NCI-H1694 treated with DMSO at 0.1 percent for 48 hours (cell line): Measurements from ENCODE around the gene SAMHD1.
A peak's percentile ranks its signal among the peaks of the same experiment; 100 is the strongest.
"Not testable (repeated sequence)": the region's sequence is repeated elsewhere in the genome, so short reads cannot be mapped to it uniquely, and the experiment has no call there.

Source experiments
- DNase-seq: peaks from one replicate; lab custom pipeline; 2025; lab: John Stamatoyannopoulos, UW

Gene SAMHD1

DNA sequence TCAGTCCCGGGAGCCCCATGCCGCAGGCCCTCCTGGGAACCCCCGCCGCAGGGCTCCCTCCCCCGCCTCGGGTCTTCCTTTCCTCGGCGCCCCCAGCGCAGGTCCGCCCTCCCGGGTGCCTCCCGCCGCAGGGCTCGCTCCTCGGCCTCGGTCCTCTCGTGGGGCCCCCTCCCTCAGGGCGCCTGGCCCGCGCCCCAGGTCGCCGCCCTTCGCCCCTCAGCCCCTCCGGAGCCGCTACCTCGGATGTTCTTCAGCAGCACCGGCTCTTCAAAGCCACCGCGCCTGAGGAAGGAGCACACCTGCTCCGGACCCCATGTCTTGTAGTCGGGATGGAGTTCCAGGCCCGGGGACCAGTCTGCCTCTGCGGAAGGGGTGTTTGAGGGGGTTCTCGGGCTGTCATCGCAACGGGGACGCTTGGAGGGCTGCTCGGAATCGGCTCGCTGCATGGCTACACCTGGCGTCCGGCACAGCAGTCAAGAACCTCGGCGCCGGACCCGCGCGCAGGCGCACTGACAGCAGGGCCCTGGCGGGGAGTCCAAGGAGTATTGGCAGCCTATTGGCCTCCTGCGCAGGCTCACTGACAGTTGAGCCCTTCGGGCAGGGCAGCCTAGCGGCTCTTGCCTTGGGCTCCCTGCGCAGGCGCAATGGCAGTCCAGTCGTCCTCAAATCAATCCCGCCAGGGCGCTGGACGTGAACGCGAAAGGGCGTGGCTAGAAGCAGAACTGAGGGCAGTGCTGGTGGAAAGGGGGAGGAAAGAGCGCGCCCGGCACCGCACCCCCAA lies at the start of gene SAMHD1:
SAMHD1 (minus strand) TSS at position 511 of the 781 bp plus-strand sequence; CDS start at position 446, 65 bp downstream.
- DNase-seq, result peak; percentile 67

DNA sequence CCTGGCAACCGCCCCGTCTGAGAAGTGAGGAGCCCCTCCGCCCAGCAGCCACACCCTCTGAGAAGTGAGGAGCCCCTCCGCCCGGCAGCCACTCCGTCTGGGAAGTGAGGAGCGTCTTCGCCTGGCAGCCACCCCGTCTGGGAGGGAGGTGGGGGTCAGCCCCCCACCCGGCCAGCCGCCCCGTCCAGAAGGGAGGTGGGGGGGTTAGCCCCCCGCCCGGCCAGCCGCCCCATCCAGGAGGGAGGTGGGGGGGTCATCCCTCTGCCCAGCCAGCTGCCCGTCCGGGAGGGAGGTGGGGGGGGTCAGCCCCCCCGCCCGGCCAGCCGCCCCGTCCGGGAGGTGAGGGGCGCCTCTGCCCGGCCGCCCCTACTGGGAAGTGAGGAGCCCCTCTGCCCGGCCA lies 48.7 kb upstream of the SAMHD1 start:
- not testable (repeated sequence) for DNase-seq

DNA sequence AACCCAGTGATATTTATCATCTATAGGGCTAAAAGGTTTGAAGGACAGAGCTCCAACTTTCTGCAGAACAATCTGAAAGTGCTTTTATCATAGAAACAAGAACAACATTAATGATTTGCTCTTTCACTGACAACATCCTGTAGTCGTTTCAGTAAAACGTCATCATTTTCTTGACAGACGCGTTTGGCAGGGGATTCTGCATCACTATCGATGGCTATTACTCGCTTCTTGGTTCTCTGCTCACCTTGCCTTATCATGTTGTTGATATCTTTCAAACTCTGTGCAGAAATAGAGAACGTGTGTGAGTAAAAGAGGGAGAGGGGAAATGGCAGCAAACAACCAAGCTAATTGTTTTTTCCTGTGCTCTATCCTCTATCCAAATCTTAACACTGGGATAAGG lies 47.1 kb upstream of the SAMHD1 start:
- no peak for DNase-seq

DNA sequence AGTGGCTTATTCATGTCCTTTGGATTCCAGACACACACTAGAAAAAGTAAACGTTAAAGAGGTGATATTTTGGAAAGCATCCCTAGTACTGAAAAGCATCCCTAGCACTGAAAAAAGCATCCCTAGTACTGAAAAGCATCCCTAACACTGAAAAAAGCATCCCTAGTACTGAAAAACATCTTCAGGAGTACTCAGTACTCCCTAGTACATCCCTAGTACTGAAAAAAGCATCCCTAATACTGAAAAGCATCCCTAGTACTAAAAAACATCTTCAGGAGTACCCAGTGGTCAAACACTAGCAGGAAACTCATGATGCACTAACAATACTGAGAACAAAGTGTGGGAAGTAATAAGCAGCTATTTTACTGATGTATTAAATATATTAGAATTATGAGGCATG lies 45.6 kb upstream of the SAMHD1 start:
- no peak for DNase-seq

DNA sequence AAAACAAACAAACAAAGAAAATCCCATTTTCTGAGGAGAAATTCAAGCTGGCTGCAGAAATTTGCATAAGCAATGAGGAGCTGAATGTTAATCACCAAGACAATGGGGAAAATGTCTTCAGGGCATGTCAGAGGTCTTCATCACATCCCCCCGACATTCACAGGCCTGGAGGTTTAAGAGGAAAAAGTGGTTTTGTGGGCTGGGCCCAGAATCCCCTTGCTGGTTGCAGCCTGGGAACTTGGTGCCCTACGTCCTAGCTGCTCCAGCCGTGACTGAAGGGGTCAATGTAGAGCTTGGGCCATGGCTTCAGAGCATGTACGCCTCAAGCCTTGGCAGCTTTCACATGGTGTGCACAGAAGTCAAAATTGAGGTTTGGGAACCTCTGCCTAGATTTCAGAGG lies 42.7 kb upstream of the SAMHD1 start:
- DNase-seq, result not testable (repeated sequence)

DNA sequence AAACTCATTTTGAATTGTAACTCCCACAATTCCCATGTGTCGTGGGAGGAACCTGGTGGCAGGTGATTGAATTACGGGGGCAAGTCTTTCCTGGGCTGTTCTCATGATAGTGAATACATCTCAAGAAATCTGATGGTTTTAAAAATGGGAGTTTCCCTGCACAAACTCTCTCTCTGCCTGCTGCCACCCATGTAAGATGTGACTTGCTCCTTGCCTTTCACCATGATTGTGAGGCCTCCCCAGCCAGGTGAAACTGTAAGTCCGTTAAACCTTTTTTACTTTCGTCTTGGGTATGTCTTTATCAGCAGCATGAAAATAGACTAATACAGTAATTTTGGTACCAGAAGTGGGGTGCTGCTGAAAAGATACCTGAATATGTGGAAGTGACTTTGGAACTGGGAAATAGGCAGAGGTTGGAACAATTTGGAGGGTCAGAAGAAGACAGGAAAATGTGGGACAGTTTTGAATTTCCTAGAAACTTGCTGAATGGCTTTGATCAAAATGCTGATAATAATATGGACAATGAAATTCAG lies 41.4 kb upstream of the SAMHD1 start:
- DNase-seq, result no peak

DNA sequence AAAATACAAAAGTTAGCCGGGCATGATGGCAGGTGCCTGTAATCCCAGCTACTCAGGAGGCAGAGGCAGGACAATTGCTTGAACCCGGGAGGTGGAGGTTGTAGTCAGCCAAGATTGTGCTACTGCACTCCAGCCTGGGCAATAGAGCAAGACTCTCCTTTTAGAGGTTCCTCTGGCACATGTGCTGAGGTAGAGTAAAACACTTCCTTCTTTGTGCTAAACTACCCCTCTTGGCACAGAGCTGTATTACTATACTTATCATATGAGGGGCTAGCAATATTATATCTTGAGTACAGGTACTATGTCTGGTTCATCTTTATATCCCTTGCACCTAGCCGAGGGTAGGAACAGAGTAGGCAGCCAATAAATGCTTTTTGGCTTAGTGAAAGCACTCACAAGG lies 40.2 kb upstream of the SAMHD1 start:
- no peak for DNase-seq

DNA sequence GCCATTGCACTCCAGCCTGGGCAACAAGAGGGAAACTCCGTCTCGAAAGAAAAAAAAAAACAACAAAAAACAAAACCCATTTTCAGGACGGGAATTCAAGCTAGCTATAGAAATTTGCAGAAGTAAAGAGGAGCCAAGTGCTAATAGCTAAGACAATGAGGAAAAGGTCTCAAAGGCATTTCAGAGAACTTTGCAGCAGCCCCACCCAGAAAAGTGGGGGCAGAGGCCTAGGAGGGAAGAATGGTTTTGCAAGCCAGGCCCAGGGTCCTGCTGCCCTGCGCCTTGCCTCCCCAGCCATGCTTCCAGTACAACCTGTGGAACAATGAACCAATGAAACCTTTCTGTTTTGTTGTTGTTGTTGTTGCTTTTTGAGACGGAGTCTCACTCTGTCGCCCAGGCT lies 38.3 kb upstream of the SAMHD1 start:
- DNase-seq, result no peak

DNA sequence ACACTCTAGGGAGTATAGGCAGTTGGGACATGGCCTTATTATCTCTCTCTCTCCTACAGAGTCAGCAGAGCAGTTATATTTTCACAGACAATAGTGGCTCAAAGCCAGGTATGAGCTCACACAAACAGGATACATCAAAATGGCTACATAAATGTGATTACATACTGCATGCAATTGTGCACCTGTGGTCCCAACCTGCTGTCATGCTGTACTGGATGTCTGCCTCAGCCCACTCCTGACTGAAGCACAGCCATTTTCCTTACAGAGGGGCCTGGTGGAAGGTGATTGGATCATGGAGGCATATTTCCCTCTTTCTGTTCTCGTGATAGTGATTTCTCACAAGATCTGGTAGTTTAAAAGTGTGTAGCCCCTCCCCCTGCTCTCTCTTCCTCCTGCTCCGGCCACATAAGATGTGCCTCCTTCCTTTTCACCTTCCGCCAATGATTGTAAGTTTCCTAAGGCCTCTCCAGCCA lies 37.0 kb upstream of the SAMHD1 start:
- no peak for DNase-seq

DNA sequence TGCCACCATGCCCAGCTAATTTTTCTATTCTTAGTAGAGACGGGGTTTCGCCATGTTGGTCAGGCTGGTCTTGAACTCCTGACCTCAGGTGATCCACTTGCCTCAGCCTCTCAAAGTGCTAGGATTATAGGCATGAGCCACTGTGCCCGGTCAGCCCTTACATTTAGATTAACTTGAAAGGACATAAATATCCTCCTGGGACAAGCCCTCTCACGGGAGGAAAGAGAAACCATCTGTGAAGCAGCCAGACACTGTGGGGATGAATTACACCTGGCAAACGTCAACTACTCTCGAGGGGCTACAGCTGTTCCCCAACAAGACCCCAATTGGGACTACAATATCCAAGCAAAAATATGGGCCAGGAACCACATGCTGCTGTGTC lies 32.7 kb upstream of the SAMHD1 start:
- no peak for DNase-seq

DNA sequence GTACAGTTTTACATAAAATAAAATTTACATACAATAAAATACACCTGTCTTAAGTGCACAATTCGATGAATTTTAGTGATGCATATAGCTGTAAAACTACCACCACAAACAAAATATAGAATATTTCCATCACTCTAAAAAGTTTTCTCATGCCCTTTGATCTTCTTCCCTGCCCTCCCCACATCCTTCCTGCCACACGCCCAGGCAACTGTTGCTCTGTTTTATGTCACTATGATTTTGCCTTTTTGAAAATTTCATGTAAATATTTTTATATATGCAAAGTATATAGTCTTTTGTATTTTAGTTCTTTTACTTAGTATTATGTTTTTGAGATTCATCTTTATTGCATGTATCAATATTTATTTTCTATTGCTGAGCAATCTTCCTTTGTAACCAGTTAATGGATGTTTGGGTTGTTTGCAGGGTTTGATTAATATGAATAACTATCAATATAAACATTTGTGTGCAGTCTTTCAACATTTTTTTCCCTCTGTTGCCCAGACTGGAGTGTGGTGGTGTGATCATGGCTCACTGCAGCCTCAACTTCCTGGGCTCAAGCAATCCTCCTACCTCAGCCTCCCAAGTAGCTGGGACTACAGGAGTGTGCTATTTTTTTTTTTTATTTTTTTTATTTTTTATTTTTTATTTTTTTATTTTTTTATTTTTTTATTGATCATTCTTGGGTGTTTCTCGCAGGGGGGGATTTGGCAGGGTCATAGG lies 23.8 kb upstream of the SAMHD1 start:
- DNase-seq, result no peak

DNA sequence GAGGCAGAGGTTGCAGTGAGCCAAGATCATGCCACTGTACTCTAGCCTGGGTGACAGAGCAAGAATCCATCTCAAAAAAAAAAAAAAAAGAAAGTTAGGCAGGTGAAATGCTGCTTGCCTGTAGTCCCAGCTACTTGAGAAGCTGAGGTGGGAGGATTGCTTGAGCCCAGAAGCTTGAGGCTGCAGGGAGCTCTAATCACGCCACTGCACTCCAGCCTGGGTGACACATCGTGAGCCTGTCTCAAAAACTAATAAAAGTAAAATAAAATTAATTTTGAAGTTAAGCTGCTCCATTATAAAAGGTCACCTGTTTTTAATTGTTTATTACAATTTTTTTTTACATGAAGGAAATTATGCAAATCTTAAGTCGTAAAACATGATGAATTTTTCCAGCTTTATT lies 23.2 kb upstream of the SAMHD1 start:
- no peak for DNase-seq

DNA sequence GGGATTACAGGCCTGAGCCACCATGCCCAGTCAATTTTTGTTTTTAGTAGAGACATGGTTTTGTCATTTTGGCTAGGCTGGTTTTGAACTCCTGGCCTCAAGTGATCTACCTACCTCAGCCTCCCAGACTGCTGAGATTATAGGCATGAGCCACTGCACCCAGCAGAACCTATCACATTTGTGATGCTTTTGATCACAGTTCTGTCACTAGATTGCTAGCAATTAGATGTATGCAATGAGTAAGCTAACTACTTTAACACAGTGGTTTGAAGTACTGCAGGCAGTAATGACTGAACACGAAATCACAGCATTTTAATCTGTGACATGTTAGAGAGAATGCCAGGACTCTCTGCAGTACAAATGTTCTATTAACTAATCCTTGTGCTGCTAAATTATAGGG lies 19.6 kb upstream of the SAMHD1 start:
- DNase-seq, result no peak

DNA sequence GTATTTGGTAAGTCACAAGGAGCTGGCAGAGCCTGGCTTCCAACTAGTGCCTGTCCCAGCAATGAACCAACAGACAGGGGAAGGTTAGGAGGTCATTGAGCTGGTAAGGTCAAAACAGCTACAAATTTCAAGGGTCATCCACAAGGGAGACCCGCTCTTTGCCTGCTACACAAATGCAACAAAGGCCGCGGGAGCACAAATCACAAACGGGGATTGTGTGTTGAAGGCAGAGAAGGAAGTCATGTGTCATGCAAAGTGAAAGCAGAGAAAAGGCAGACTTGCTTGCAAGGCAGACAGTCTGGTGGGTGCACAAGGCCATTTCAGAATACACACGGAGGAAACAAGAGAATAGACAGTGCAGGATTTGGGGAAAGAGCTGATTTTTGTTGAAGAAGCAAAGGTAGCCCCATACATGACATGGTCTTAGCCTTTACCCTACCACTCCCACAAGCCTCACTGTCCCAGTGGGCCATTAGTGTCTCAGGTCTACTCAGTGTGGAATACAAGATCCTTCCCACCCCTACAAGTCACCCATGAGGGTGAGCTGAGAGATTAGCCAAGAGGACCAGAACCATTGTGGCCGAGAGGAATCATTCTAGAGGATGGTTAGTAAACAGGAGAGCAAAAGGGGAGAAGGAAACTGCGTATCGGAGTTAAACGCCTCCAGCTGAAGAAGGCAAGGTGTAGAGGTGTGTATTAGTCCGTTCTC lies 18.1 kb upstream of the SAMHD1 start:
- DNase-seq, result no peak

DNA sequence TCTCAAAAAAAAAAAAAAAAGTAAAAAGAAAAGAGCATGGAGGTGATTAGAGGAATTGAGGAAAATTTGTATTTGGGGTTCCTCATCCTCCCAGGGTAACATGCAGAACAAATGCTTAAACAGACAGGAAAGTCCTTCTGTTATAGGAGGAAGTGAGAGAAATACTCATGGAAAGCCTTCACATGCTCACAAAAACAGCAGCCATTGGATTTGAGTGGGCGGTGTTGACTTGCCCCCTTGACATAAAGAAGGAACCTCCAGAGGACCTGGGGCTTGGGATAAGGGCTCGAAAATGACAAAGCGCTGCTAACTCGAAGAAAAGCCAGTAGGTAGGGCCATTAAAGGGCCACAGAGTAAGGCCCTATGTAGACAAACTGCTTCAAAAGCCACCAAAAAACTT lies 17.5 kb upstream of the SAMHD1 start:
- DNase-seq, result no peak

DNA sequence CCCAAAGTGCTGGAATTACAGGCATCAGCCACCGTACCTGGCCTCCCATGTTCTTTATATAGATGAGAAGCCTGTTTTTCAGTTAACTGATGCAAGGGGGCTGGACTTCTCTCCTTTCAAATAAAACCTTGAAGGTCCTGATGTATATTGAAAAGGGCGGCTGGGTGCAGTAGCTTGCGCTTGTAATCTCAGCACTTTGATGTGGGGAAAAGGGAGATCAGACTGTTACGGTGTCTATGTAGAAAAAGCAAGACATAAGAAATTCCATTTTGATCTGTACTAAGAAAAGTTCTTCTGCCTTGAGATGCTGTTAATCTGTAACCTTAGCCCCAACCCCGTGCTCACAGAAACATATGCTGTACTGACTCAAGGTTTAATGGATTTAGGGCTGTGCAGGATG lies 16.1 kb upstream of the SAMHD1 start:
- no peak for DNase-seq

DNA sequence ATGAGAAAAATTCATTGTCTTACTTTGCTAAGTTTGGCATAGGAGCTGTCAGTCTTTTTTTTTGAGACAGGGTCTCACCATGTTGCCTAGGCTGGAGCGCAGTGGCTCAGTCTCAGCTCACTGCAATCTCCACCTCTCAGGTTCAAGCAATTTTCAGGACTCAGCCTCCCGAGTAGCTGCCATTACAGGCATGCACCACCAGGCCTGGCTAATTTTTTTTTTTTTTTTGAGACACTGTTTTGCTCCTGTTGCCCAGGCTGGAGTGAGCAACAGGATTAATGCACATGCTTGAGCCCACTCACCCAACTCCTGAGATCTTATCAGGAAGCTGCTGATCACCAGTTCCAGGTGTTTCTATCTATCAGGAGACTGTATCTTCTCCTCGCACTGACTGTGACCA lies 15.5 kb upstream of the SAMHD1 start:
- not testable (repeated sequence) for DNase-seq

DNA sequence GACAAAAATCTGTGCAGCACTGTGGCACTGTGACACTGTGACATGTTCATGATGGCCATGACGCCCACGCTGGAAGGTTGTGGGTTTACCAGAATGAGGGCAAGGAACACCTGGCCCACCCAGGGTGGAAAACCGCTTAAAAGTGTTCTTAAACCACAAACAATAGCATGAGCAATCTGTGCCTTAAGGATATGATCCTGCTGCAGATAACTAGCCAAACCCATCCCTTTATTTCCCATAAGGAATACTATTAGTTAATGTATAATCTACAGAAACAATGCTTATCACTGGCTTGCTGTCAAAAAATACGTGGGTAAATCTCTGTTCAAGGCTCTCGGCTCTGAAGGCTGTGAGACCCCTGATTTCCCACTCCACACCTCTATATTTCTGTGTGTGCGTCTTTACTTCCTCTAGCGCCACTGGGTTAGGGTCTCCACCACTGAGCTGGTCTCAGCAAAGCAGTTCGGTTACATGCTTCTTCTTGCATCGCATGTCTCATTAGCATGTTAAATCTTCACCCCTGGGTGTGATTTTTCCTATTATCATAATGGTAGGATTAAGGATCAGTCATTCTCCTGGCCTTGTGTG lies 10.9 kb upstream of the SAMHD1 start:
- not testable (repeated sequence) for DNase-seq

DNA sequence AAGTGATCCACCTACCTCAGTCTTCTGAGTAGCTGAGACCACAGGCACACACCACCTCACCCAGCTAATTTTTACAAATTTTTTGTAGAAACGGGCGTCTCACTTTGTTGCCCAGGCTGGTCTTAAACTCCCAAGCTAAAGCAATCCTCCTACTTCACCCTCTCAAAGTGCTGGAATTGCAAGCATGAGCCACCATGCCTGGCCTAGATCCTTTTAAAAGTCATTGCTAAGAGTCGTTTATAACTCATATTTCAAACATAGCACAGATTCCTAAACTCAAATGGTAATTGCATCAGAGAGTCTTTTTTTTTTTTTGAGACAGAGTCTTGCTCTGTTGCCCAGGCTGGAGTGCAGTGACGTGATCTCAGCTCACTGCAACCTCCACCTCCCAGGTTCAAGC lies 7.7 kb upstream of the SAMHD1 start:
- DNase-seq, result no peak

DNA sequence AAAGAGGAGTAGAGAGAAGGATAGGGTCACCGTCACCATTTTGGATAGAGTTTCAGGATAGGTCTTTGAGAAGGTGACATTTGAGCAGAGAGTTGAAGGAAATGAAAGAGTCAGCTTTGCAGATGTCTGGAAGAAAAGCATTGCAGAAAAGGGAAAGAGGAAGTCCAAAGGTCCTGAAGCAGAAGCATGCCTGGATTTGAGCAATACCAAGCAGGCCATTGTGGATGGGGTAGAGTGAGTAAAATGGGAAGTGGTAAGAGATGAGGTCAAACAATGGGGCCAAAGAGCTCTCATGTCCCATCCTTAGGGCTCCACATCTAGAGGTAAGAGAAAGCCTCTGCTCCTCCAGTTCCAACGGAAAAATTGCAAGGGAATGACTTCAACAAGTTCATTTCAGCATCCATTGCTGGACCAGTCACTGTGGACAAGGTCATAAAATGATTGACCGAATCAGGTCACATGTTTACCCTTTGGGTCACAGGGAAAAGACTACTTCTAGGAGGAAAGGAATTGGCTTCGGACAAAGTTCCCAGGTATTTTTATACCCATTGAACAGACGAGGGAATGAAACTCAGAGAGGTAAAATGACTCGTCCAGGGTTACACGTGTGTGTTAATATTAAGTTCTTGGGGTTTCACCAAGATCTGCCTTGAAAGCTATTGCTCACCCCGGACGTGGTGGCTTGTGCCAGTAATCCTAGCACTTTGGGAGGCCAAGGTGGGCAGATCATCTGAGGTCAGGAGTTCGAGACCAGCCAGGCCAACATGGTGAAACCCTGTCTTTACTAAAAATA lies 6.6 kb upstream of the SAMHD1 start:
- no peak for DNase-seq

DNA sequence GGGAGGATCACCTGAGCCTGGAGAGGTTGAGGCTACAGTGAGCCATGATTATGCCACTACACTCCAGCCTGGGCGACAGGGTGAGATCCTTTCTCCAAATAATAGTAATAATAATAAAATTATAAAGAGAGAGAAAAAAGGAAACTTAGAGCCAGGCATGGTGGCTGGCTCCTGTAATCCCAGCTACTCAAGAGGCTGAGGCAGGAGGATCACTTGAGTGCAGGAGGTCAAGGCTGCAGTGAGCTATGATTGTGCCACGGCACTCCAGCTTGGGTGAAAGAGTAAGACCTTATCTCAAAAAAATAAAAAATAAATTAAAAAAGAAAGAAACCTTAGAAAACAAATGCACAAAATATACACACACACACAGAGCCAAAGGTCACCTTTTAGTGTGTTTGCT lies 5.2 kb upstream of the SAMHD1 start:
- no peak for DNase-seq
